ENCODE measurements around the gene ZNF841. TPM values are rescaled to one million over a fixed set of nuclear protein-coding genes. Genes with fewer than 3 reads are reported as not detected.

Gene ZNF841
- total and polyA plus RNA-seq, 2 of the 13 experiments (the other 11 are each of a cell fraction or from before 2014, with no cell fraction given): 6.2 to 14.2 TPM

DNA sequence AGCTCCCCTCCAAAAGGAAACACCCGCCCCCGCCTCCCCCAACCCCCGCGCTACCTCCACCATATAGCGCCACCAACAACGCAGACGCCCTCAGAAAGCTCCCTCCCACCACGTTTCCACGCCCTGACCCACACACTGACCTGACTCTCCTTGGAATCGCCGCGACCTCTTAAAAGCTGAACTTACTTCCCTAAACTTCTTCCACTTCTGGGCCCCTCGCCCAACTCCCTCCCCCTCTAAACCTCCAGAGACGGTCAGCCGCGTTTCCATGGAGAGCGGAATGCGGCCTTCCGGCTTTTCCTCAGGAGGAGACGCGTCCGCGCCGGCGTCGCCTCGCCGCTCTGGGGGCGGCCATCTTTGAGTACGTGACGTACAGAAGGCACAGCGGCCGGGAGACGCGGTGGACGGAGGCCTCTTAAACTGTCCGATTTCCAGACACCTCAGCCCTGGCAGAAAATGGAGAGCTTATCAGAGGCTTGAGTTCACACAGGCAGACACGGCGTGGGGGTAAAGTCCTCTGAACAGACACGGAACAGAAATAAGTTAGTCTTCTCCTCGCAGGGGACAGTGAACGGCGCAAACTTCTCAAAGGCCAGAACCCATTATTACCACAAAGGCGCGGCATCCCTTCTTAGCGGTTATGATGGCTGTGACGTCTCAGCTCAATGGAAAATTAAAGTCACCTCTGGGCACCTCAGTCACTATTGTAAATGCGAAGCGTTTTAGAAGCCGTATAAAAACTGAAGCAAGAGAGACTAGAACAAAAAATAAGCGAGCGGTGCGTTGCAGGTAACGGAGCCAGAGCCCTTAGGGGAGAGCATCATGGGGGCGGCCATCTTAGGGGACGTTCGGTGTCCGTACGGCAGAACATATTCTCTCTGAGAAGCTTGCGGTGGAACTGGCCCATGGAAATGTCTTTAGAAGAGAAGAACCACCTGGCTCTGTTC, 46.7 kb downstream of the ZNF841 start, which contains the start of gene ZNF432 (continued):
- TF ChIP-seq, protein P1, sequence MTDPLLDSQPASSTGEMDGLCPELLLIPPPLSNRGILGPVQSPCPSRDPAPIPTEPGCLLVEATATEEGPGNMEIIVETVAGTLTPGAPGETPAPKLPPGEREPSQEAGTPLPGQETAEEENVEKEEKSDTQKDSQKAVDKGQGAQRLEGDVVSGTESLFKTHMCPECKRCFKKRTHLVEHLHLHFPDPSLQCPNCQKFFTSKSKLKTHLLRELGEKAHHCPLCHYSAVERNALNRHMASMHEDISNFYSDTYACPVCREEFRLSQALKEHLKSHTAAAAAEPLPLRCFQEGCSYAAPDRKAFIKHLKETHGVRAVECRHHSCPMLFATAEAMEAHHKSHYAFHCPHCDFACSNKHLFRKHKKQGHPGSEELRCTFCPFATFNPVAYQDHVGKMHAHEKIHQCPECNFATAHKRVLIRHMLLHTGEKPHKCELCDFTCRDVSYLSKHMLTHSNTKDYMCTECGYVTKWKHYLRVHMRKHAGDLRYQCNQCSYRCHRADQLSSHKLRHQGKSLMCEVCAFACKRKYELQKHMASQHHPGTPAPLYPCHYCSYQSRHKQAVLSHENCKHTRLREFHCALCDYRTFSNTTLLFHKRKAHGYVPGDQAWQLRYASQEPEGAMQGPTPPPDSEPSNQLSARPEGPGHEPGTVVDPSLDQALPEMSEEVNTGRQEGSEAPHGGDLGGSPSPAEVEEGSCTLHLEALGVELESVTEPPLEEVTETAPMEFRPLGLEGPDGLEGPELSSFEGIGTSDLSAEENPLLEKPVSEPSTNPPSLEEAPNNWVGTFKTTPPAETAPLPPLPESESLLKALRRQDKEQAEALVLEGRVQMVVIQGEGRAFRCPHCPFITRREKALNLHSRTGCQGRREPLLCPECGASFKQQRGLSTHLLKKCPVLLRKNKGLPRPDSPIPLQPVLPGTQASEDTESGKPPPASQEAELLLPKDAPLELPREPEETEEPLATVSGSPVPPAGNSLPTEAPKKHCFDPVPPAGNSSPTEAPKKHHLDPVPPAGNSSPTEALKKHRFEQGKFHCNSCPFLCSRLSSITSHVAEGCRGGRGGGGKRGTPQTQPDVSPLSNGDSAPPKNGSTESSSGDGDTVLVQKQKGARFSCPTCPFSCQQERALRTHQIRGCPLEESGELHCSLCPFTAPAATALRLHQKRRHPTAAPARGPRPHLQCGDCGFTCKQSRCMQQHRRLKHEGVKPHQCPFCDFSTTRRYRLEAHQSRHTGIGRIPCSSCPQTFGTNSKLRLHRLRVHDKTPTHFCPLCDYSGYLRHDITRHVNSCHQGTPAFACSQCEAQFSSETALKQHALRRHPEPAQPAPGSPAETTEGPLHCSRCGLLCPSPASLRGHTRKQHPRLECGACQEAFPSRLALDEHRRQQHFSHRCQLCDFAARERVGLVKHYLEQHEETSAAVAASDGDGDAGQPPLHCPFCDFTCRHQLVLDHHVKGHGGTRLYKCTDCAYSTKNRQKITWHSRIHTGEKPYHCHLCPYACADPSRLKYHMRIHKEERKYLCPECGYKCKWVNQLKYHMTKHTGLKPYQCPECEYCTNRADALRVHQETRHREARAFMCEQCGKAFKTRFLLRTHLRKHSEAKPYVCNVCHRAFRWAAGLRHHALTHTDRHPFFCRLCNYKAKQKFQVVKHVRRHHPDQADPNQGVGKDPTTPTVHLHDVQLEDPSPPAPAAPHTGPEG (CRISPR knock-in tag; IDR thresholded peaks at IDR 0.05): no peak
- TF ChIP-seq, protein P2, sequence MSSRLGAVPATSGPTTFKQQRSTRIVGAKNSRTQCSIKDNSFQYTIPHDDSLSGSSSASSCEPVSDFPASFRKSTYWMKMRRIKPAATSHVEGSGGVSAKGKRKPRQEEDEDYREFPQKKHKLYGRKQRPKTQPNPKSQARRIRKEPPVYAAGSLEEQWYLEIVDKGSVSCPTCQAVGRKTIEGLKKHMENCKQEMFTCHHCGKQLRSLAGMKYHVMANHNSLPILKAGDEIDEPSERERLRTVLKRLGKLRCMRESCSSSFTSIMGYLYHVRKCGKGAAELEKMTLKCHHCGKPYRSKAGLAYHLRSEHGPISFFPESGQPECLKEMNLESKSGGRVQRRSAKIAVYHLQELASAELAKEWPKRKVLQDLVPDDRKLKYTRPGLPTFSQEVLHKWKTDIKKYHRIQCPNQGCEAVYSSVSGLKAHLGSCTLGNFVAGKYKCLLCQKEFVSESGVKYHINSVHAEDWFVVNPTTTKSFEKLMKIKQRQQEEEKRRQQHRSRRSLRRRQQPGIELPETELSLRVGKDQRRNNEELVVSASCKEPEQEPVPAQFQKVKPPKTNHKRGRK (CRISPR knock-in tag; IDR thresholded peaks at IDR 0.05): no peak
- TF ChIP-seq ZNF704 (CRISPR knock-in tag; IDR thresholded peaks at IDR 0.05; ENCODE audit: borderline replicate concordance) (no peak), ZNF556 (CRISPR knock-in tag; IDR thresholded peaks at IDR 0.05; ENCODE audit: borderline replicate concordance) (no peak; the same call in 1 of the 2 replicates), PREB (CRISPR knock-in tag; IDR thresholded peaks at IDR 0.05) (no peak), KLF6 (CRISPR knock-in tag; IDR thresholded peaks at IDR 0.05) (no peak; the same call in 1 of the 2 replicates), ZC3H13 (CRISPR knock-in tag; IDR thresholded peaks at IDR 0.05) (peak; percentile 52; the same call in 1 of the 2 replicates), ZSCAN30 (CRISPR knock-in tag; IDR thresholded peaks at IDR 0.05) (no peak), ZFYVE20 (CRISPR knock-in tag; IDR thresholded peaks at IDR 0.05; ENCODE audit: borderline replicate concordance, low read depth) (no peak), FOSL1 (CRISPR knock-in tag; IDR thresholded peaks at IDR 0.05; ENCODE audit: borderline replicate concordance) (no peak), KMT2B (CRISPR knock-in tag; IDR thresholded peaks at IDR 0.05) (peak; percentile 88), ELK4 (CRISPR knock-in tag; IDR thresholded peaks at IDR 0.05; ENCODE audit: borderline replicate concordance) (no peak), ZNF777 (CRISPR knock-in tag; IDR thresholded peaks at IDR 0.05) (0 out of 2 replicates have a peak, but pooled peaks have one; percentile 20)
- TF ChIP-seq, protein P3, sequence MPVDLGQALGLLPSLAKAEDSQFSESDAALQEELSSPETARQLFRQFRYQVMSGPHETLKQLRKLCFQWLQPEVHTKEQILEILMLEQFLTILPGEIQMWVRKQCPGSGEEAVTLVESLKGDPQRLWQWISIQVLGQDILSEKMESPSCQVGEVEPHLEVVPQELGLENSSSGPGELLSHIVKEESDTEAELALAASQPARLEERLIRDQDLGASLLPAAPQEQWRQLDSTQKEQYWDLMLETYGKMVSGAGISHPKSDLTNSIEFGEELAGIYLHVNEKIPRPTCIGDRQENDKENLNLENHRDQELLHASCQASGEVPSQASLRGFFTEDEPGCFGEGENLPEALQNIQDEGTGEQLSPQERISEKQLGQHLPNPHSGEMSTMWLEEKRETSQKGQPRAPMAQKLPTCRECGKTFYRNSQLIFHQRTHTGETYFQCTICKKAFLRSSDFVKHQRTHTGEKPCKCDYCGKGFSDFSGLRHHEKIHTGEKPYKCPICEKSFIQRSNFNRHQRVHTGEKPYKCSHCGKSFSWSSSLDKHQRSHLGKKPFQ (CRISPR knock-in tag; IDR thresholded peaks at IDR 0.05; ENCODE audit: insufficient replicate concordance): peak; percentile 27

Data from HepG2 (cell line).